ENCODE results near the gene FAM227B.
"Not testable (repeated sequence)": the region's sequence is repeated elsewhere in the genome, so short reads cannot be mapped to it uniquely, and the experiment has no call there.

FAM227B gene

GRCh38 chr15:49492830-49493229 lies 127.8 kb downstream of the FAM227B start:
- H3K4me3 ChIP-seq (ENCODE audit: low read length): no peak overlapping the region
- no peak overlapping the region for H2BK15ac ChIP-seq (replicated peaks; ENCODE audit: low read depth)
- H3K9ac ChIP-seq (ENCODE audit: low read length): no peak overlapping the region
- no peaks in the 10 kb centered on the region for H3K36me3 ChIP-seq (ENCODE audit: control insufficient read depth, insufficient read depth, low read length)
- no peaks in the 10 kb centered on the region for H3K79me2 ChIP-seq (ENCODE audit: control insufficient read depth, insufficient read depth, low read length)
- no peak overlapping the region for H3K4ac ChIP-seq (ENCODE audit: low read depth, low read length)
- H2BK5ac ChIP-seq (ENCODE audit: low read length): no peak overlapping the region
- H3K23ac ChIP-seq (ENCODE audit: low read length): no peak overlapping the region
- no peaks in the 10 kb centered on the region for H3K4me1 ChIP-seq (ENCODE audit: control insufficient read depth, low read depth, low read length)
- H3K79me1 ChIP-seq (ENCODE audit: low read length): no peaks in the 10 kb centered on the region
- no CpG with 5 or more reads among the region's 1 CpG for WGBS (ENCODE audit: extremely low coverage, insufficient coverage, low lambda C conversion rate)
- no peak overlapping the region for H3K18ac ChIP-seq (ENCODE audit: low read length)
- no peak for DNase-seq
- H3K27me3 ChIP-seq (ENCODE audit: insufficient read depth, low read length, poor library complexity): no peaks in the 10 kb centered on the region
- H2AK5ac ChIP-seq (ENCODE audit: low read length): no peak overlapping the region
- no peak overlapping the region for H2BK120ac ChIP-seq (ENCODE audit: low read depth, low read length)
- no peak overlapping the region for H4K5ac ChIP-seq (ENCODE audit: low read length)
- no peak overlapping the region for H3K4me2 ChIP-seq (ENCODE audit: low read length)
- H3K56ac ChIP-seq (ENCODE audit: low read length): no peak overlapping the region
- no peak overlapping the region for H4K8ac ChIP-seq (ENCODE audit: low read depth, low read length)
- H3K27ac ChIP-seq (ENCODE audit: low read depth, low read length): no peak overlapping the region

DNA sequence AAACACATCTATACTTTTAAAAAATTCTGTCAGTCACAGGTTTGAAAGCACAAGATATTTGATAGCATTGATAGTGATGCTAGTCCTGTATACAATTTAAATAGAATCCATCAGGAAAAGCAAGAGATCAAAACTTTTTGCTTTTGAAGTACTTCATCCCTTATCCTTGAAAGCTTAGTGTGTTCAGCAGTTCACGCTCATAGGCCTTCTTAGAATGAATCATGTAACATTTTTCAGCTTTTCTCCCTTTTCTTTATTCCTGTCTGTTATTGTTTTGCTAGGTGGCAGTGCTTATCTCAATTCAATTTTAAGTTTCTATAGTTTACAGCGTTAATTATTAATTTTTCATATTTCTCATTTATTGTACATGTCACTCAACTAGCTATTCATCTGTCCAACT lies 128.5 kb downstream of the FAM227B start:
- no peak overlapping the region for H3K4me3 ChIP-seq (ENCODE audit: low read length)
- no peak overlapping the region for H4K8ac ChIP-seq (ENCODE audit: low read depth, low read length)
- H2BK15ac ChIP-seq (replicated peaks; ENCODE audit: low read depth): no peak overlapping the region
- H3K27ac ChIP-seq (ENCODE audit: low read depth, low read length): no peak overlapping the region
- no peaks in the 10 kb centered on the region for H3K36me3 ChIP-seq (ENCODE audit: control insufficient read depth, insufficient read depth, low read length)
- no peak overlapping the region for H2AK5ac ChIP-seq (ENCODE audit: low read length)
- H3K56ac ChIP-seq (ENCODE audit: low read length): no peak overlapping the region
- H3K79me1 ChIP-seq (ENCODE audit: low read length): no peaks in the 10 kb centered on the region
- H3K18ac ChIP-seq (ENCODE audit: low read length): no peak overlapping the region
- no peak overlapping the region for H3K4me2 ChIP-seq (ENCODE audit: low read length)
- no peak overlapping the region for H2BK5ac ChIP-seq (ENCODE audit: low read length)
- H3K4me1 ChIP-seq (ENCODE audit: control insufficient read depth, low read depth, low read length): no peaks in the 10 kb centered on the region
- H4K5ac ChIP-seq (ENCODE audit: low read length): no peak overlapping the region
- no CpG with 5 or more reads among the region's 2 CpGs for WGBS (ENCODE audit: extremely low coverage, insufficient coverage, low lambda C conversion rate)
- no peak overlapping the region for H3K9ac ChIP-seq (ENCODE audit: low read length)
- no peaks in the 10 kb centered on the region for H3K27me3 ChIP-seq (ENCODE audit: insufficient read depth, low read length, poor library complexity)
- no peak overlapping the region for H3K4ac ChIP-seq (ENCODE audit: low read depth, low read length)
- no peak overlapping the region for H3K23ac ChIP-seq (ENCODE audit: low read length)
- no peaks in the 10 kb centered on the region for H3K79me2 ChIP-seq (ENCODE audit: control insufficient read depth, insufficient read depth, low read length)
- H2BK120ac ChIP-seq (ENCODE audit: low read depth, low read length): no peak overlapping the region
- no peak for DNase-seq

DNA sequence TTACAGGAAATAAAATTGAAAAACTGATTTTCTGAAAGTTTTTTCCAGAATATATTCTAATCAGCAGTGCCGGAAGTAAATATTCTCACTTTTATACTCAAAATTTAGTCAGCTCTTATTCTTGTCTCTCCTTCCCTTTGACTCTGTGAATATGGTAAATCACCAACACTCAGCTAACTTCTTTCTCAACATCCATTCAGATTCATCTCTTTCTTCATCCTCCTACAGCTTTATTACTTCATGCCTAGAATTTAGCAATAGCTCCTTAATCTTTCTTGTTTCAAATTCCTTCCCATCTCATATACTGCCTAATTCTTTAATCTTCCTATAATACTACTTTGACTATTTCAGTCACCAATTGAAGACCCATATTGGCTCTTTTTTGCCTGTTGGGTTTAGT lies 129.7 kb downstream of the FAM227B start:
- Histone ChIP-seq H3K9ac (ENCODE audit: low read length) (no peak overlapping the region), H3K27ac (ENCODE audit: low read depth, low read length) (no peak overlapping the region), H3K4me3 (ENCODE audit: low read length) (no peak overlapping the region), H3K4ac (ENCODE audit: low read depth, low read length) (no peak overlapping the region), H2BK120ac (ENCODE audit: low read depth, low read length) (no peak overlapping the region), H2BK15ac (replicated peaks; ENCODE audit: low read depth) (no peak overlapping the region), H3K79me2 (ENCODE audit: control insufficient read depth, insufficient read depth, low read length) (no peaks in the 10 kb centered on the region), H4K5ac (ENCODE audit: low read length) (no peak overlapping the region), H3K4me1 (ENCODE audit: control insufficient read depth, low read depth, low read length) (no peaks in the 10 kb centered on the region), H3K56ac (ENCODE audit: low read length) (no peak overlapping the region), H2BK5ac (ENCODE audit: low read length) (no peak overlapping the region), H3K4me2 (ENCODE audit: low read length) (no peak overlapping the region), H2AK5ac (ENCODE audit: low read length) (no peak overlapping the region), H3K79me1 (ENCODE audit: low read length) (no peaks in the 10 kb centered on the region), H3K18ac (ENCODE audit: low read length) (no peak overlapping the region), H4K8ac (ENCODE audit: low read depth, low read length) (no peak overlapping the region), H3K23ac (ENCODE audit: low read length) (no peak overlapping the region), H3K27me3 (ENCODE audit: insufficient read depth, low read length, poor library complexity) (no peaks in the 10 kb centered on the region), H3K36me3 (ENCODE audit: control insufficient read depth, insufficient read depth, low read length) (no peaks in the 10 kb centered on the region)
- DNase-seq: no peak
- no CpG with 5 or more reads among the region's 1 CpG for WGBS (ENCODE audit: extremely low coverage, insufficient coverage, low lambda C conversion rate)

DNA sequence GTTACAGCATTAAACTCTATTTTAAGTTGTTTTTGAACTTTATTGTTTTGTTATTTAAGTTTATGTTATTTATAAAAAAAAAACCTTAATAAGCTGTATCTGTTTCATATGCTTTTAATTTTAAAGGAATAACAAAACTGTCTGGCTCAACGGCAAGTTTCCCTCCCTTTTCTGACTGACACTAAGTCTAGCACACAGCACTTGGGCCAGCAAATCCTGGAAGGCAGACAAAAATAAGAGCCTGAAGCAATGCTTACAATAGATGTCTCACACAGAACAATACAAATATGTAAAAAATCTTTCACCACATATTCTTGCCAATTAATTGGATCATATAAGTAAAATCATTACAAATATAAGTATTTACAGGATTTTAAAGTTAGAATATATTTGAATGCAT lies 135.2 kb downstream of the FAM227B start:
- H3K9ac ChIP-seq (ENCODE audit: low read length); H3K79me2 ChIP-seq (ENCODE audit: control insufficient read depth, insufficient read depth, low read length): not testable (repeated sequence)
- no CpG with 5 or more reads among the region's 1 CpG for WGBS (ENCODE audit: extremely low coverage, insufficient coverage, low lambda C conversion rate)

GRCh38 chr15:49478982-49479381 lies 141.6 kb downstream of the FAM227B start:
- not testable (repeated sequence) for H3K4me1 ChIP-seq (ENCODE audit: control insufficient read depth, low read depth, low read length); H3K79me2 ChIP-seq (ENCODE audit: control insufficient read depth, insufficient read depth, low read length)

More for the DNA sequence above, 135.2 kb downstream of the FAM227B start:
- H3K18ac ChIP-seq (ENCODE audit: low read length); H3K27me3 ChIP-seq (ENCODE audit: insufficient read depth, low read length, poor library complexity); H2BK5ac ChIP-seq (ENCODE audit: low read length); H3K79me1 ChIP-seq (ENCODE audit: low read length); H2BK15ac ChIP-seq (replicated peaks; ENCODE audit: low read depth); H2BK120ac ChIP-seq (ENCODE audit: low read depth, low read length); H3K36me3 ChIP-seq (ENCODE audit: control insufficient read depth, insufficient read depth, low read length); H3K4me2 ChIP-seq (ENCODE audit: low read length); H4K5ac ChIP-seq (ENCODE audit: low read length); H4K8ac ChIP-seq (ENCODE audit: low read depth, low read length); H3K4me3 ChIP-seq (ENCODE audit: low read length); H2AK5ac ChIP-seq (ENCODE audit: low read length); H3K23ac ChIP-seq (ENCODE audit: low read length); H3K4ac ChIP-seq (ENCODE audit: low read depth, low read length); DNase-seq; H3K4me1 ChIP-seq (ENCODE audit: control insufficient read depth, low read depth, low read length); H3K27ac ChIP-seq (ENCODE audit: low read depth, low read length); H3K56ac ChIP-seq (ENCODE audit: low read length): not testable (repeated sequence)

GRCh38 chr15:49478021-49478420 lies 142.6 kb downstream of the FAM227B start:
- H2BK5ac ChIP-seq (ENCODE audit: low read length); H2BK120ac ChIP-seq (ENCODE audit: low read depth, low read length); H3K79me2 ChIP-seq (ENCODE audit: control insufficient read depth, insufficient read depth, low read length); H3K9ac ChIP-seq (ENCODE audit: low read length); H3K4me2 ChIP-seq (ENCODE audit: low read length); H3K4ac ChIP-seq (ENCODE audit: low read depth, low read length); H4K8ac ChIP-seq (ENCODE audit: low read depth, low read length); H3K79me1 ChIP-seq (ENCODE audit: low read length); H3K4me1 ChIP-seq (ENCODE audit: control insufficient read depth, low read depth, low read length); H3K23ac ChIP-seq (ENCODE audit: low read length); H2AK5ac ChIP-seq (ENCODE audit: low read length); H3K56ac ChIP-seq (ENCODE audit: low read length); H3K27me3 ChIP-seq (ENCODE audit: insufficient read depth, low read length, poor library complexity); H3K18ac ChIP-seq (ENCODE audit: low read length); H3K36me3 ChIP-seq (ENCODE audit: control insufficient read depth, insufficient read depth, low read length); H2BK15ac ChIP-seq (replicated peaks; ENCODE audit: low read depth); H3K4me3 ChIP-seq (ENCODE audit: low read length); DNase-seq; H3K27ac ChIP-seq (ENCODE audit: low read depth, low read length); H4K5ac ChIP-seq (ENCODE audit: low read length): not testable (repeated sequence)
- no CpG with 5 or more reads among the region's 4 CpGs for WGBS (ENCODE audit: extremely low coverage, insufficient coverage, low lambda C conversion rate)

More at GRCh38 chr15:49478982-49479381, 141.6 kb downstream of the FAM227B start:
- not testable (repeated sequence) for H2BK15ac ChIP-seq (replicated peaks; ENCODE audit: low read depth); DNase-seq; H2AK5ac ChIP-seq (ENCODE audit: low read length); H3K56ac ChIP-seq (ENCODE audit: low read length); H3K27me3 ChIP-seq (ENCODE audit: insufficient read depth, low read length, poor library complexity); H3K23ac ChIP-seq (ENCODE audit: low read length); H3K4me3 ChIP-seq (ENCODE audit: low read length); H3K9ac ChIP-seq (ENCODE audit: low read length); H3K4ac ChIP-seq (ENCODE audit: low read depth, low read length); H4K5ac ChIP-seq (ENCODE audit: low read length); H3K36me3 ChIP-seq (ENCODE audit: control insufficient read depth, insufficient read depth, low read length); H3K4me2 ChIP-seq (ENCODE audit: low read length); H2BK120ac ChIP-seq (ENCODE audit: low read depth, low read length); H4K8ac ChIP-seq (ENCODE audit: low read depth, low read length); H3K18ac ChIP-seq (ENCODE audit: low read length); H3K79me1 ChIP-seq (ENCODE audit: low read length); H2BK5ac ChIP-seq (ENCODE audit: low read length); H3K27ac ChIP-seq (ENCODE audit: low read depth, low read length)
